DMS79 (cell line): ENCODE data around the gene DUS4L.

Experiments
- DNase-seq: peaks from one replicate; lab custom pipeline; 2025; lab: John Stamatoyannopoulos, UW

Gene DUS4L

DNA sequence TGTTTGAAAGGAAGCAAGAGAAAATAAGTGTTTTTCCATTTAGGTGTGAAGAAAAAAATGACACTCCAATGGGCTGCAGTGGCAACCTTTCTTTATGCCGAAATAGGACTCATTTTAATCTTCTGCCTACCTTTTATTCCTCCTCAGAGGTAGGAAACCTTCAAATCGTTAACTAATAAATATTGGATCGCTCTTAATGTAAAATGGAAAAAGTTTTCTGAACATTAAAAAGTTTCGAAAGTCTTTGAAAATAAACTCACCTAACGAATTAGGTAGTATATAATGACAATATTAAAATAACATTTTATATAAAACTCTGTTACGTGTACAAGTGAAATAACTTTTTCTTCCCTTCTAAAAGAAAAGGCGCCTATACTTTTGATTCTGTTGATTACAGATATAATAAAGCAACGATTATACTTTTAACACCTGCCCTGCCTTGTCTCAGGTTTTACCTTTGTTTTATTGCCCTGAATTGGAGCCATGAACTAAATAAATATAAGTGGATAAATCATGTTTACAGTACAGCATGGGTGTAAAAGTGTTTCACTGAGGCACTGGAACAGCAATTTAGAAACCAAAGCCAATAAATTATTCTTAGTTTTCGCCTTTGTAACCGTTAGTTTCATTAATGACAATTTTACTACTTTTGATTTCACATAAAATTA is 17.1 kb downstream of the DUS4L start:
- DNase-seq, result no peak

DNA sequence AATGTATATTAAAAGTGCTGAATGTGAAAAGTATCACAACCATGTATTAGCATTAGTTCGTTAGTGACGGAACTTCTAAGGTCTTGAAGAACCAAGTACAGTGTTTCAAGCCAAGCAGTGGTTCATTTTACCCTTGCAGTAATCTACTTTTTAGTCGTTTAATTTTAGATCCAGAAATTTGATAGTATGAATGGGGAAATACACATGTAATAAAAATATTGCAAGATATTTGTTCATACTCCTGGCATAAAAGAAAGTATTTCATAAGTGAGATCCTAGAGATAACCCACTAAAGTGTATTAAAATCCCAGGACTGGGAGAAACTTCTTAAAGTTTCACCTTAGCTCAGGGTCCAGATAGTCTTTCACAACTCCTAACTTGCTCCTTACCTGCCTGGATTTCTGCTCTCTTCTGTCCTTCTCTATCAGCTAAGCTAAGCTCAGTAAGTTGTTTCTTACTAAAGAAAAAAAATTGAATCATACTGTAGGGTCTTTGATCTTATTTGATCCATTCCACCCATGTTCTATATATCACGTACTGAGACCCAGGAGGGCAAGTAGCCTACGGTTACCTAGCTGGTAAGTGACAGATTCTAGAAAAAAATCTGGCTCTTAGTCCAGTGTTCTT is 17.7 kb downstream of the DUS4L start:
- no peak for DNase-seq

DNA sequence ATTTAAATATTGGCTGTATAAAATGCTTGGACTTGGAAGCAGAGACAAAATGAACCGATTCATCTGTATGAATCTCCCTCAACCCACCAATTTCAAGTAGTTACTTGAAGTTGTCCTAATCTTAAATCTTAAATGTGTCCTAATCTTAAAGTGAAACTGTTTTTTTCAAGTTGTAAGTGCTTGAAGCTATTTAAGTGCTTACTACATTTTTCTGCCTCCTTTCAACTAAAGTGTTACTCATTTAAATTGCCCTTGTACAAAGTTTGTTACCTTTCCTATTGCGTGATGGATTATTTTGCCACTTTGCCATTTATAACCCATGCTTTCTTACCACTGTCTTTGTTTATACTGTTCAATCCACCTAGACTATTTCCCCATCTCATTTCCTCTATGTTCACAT is 19.1 kb downstream of the DUS4L start:
- no peak for DNase-seq

DNA sequence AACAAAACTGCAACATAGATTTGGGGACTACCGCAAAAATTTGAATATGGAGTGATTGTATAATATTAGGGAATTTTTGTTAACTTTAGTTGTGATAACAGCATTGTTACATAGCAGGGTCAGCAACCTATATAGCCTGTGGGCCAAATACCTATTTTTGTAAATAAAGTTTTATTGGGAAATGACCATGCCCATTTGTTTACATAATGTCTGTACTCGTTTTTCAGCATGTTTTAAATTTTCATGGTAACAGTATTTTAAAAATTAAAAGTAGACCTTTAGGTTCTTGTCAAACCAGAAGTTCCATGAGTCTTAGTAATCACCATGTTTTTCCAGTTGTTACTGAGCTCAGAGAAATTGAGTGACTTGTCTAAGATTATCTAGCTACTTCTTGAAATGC is 20.9 kb downstream of the DUS4L start:
- DNase-seq, result no peak

DNA sequence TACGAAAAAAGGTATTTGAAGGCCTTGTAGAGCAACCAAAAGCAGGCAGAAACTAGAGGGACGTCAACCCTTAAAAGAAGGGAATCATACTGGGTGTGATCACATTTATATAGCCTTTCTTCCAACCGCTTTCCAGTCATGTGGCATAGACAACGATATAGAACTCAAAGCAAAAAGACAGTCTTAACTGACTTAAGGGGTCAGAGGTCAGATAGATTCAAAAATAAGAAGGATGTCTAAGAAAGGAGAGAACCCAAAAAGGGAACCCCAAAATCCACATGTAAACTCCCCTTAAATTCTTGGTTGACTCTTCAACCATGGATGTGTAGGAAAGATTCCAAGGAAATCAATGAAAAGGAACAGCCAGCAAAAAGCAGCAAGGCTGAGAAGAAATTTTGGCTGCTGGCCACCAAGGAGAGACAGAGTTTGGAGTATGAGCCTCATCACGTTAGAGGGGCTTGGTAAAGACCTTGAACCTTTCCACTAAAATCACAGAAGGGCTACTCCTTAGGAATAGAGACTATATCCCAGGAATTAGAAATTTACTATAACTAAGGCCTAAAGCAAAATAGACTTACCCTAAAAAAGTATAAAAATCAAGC is 24.9 kb downstream of the DUS4L start:
- no peak for DNase-seq

DNA sequence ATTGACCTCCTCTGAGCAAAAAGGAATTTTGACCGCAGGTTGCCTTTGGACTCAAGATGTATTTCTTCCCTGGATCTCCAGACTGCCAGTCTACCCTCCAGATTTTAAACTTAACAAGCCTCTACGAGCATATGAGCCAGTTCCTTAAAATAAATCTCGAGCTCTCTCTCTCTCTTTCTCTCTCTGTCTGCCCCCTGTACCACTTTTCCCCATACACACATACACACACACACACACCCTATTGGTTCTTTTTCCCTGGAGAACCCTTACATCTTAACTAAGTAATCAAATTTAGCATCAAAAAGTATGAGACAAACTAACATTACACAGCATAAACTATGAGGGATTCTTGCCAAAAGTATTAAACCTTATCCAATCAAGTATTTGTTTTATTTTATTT is 27.6 kb downstream of the DUS4L start:
- DNase-seq, result no peak

DNA sequence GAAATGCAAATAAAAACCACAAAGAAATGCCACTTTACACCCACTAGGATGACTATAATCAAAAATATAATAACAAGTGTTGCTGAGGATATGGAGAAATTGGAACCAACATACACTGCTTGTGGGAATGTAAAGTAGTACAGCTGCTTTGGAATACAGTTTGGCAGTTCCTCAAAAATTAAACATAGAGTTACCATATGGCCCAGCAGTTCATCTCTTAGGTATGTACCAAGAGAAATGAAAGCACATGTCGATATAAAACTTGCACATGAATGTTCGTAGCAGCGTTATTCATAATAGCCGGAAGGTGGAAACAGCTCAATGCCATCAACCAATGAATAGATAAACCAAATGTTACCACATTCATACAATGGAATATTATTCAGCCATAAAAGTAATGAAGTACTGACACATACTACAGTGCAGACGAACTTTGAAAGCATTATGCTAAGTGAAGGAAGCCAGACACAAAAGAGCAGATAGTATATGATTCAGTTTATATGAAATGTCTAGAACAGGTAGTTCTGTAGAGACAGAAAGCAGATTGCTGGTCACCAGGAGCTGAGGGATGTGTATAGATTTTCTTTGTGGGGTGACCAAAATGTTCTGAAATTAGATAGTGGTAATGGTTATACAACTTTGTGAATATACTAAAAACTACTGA is 28.7 kb downstream of the DUS4L start:
- DNase-seq, result no peak

DNA sequence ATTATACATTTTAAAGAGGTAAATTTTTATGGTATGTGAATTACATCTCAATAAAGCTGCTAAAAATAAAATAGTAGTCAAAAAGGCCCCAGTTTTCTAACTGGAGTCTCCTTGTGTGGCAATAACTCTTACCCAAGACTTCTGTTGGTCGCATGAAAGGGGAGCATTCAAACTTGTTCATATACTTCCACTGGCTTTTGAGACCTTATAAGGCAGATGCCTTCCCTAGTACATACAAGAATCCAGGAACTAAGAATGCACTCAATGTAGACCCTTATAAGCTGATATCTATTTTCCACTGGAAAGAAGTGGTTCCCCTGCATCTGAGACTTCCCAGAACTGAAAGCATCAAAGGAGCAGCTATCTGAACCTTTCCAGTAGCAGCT is 29.2 kb downstream of the DUS4L start:
- DNase-seq, result no peak

DNA sequence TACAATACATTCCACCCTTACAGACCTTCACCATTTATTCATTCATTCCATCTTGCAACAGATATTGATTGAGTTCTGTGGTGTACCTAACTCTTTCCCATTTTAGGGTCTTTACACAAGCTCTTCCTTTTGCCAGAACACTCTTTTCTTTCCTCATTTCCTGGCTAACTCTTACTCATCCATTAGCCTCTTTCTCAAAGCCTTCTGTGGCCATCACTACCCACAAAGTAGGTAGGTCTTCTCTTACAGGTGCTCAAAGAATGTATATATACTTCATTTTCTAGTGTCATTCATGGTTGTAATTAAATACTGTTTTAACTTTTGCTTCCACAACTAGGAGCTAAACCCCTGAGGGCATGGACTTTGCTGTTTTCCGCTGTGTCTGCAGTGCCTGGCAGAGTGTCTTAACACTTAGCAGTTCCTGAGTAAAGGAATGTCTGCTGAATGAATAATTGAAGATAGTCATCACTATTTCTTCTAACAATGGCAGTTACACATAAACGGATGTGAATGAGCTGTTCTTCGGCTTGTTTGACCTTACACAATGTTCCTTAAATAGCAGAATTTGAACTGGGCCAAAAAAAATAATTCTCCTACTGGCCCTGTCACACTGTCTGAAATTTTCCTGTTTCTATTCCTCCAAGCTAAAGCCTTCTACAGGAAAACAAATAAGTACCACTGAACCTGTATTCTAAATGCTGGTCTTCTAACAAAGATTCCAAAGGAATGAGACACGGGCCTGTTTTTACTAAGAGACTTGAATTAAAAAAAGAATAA is 31.4 kb downstream of the DUS4L start:
- no peak for DNase-seq

DNA sequence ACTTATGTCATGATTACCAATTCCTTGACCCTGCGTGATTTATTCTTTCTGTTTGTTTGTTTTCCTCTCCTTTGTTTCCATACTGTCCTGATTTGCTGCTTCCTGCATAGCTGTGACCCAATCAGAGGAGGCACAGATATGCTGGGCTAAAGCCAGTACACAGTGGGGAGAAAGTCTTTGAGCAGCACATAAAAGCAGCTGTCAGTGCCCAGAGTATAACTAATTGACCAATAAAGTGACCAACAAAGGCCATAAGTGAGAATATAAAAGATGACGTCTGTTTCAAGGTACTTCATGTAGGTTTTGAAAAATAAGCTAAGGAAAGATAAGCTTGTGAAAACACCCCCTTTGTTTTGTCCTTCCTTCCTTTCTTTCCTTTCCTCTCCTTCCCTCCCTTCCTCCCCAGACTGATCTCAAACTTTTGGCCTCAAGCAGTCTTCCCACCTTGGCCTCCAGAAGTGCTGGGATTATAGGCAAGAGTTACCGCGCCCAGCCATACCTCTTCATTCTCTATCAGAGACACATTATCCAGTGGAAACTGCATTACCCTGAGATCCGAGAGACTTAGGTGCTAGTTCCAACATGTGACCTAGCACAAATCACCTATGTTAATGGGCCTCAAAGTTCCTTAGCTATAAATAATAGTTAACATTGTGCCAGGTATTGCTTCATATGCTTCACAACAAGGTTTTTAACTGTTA is 33.3 kb downstream of the DUS4L start:
- no peak for DNase-seq

DNA sequence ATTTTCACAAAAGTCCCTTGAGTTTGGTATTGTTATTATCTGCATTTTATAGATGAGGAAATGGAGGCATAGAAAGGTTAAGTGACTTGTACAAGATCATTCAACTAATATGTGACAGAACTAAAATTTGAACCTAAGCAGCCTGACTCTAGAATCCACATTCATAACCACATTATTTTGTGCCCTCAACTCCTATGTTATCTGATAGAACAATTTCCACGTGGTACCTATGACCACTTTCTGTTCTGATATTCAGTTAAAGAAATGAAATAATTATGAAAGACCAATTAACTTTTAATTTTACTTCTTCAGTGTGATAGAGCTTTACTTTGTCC is 33.8 kb downstream of the DUS4L start:
- no peak for DNase-seq

DNA sequence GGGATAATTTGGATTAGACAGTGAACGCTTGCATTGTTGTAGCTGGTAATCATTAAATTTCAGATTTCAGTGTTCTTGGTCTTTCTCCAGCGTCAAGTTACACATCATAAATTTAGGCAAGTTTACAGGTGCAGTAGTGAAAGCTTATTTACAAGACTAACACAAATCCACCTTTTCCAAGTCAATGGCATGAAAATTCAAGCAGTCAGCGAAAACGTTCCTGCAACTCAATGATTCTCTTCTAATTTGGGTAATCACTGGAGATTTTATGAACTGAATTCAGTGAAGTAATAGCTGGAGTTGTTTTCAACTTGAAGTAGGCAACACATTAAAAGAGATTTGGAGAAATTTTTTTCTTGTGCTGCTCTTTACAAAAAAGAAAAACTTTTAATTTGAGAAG is 34.2 kb downstream of the DUS4L start:
- no peak for DNase-seq

DNA sequence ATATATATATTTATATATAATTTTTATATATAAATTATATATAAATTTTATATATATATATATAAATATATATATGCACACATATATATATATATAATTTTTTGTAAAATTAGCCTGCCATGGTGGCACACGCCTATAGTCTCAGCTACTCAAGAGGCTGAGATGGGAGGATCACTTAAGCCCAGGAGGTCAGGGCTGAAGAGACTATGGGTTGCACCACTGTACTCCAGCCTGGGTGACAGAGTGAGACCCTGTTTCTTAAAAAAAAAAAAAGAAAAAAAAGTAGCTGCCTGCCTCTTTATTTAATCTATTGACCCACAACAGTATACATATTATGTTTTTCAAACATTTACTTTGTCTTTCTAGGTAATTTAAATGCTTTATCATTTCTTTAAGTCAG is 35.5 kb downstream of the DUS4L start:
- no peak for DNase-seq

DNA sequence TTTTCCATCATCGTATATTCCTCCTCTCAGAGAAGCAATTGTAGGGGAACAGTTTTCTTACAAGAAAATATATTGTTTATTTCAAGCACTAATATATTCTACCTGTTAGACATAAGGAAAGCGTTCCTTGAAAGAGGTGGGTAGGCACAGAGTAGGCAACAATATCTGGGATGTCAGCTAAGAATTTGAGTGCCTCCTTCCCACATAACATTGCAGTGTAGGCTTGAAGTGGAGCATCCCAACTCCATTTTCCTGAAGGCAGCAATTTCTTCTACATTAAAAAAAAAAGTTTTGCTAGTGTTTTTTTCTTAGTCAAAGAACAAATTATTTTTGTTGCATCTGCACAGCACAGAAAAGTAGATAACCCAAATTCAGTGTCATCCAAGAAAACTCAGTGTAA is 37.0 kb downstream of the DUS4L start:
- DNase-seq, result no peak

DNA sequence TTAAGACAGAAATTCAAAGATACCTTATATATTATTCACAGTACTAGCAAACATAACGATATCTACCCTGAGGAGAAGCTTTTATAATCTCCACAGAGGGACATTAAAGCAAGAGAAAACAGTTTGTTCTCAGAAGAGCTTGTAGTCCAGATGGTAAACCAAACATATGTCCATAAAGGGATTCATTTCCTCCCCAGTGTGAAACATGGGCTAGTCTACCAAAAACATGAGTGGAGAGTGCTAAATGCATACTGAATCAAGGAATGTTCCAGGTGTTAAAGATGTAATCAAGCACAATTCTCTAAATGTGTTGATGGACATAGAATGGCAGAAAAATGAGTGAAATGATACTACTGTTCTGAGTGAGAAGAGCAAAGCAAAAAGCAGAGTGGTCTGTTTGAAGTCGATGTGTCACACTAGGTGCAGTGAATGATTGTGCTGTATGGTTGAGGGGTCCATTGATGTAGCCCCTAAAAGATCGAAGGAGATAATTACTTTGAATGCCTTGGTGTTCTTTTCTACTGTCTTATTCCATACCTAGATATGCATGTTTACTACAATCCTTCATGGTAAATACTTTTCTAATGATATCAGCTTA is 41.5 kb downstream of the DUS4L start:
- DNase-seq, result no peak

DNA sequence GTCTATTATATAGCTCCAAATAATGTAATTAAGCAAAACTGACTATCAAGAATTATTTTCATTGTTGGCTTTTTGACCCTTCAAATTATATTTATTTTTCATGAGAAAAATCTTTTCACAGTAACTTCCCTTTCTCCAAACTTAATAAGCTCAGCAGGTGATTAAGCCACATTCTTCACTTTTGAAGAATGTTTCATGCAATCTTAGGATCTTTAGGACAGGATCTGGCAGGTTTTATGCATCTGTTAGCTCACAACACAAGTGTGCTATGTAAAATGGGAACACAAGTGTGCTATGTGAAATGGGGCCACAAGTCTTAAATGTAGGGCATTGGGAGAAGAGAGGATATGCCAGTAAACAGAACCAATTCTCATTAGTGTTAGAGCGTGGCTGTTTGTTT is 42.5 kb downstream of the DUS4L start:
- no peak for DNase-seq

DNA sequence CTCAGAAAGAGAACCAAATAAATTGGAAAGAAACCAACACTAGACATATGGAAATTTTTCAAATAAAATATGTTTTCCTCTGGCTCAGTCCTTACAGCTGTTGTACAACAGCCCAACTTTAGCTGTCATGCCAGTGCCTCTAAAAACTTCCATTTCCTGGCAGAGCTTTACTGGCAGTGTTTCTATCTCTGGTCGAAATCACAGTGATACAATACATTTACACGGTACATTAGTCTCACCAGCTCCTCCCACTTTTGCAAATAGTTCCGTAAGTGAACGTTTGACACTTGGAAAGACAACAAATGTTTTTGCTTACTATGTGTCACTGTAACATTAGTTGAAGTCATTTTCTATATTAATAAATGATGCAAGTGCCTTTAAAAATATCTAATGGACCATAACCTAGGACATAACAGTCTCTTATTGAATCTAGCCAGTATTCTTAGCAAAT is 46.1 kb downstream of the DUS4L start:
- DNase-seq, result no peak

DNA sequence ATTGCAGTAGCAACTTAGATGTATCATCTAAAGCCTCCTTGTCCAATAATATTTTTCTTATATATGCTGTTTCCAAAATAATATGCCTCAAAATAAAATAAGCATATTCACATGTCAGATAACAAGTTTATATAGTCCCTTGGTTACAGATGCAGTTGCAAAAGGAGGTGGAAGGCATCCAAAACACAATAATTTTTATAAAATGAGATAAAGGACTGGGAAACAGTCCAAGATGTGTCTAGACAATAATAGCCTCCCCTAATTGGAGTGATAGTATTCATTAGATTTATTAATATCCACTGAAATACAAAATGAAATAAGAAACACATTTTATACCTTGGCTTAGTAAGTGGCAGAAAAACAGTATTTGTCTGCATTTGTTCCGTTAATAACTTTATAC is 46.6 kb downstream of the DUS4L start:
- DNase-seq, result no peak

DNA sequence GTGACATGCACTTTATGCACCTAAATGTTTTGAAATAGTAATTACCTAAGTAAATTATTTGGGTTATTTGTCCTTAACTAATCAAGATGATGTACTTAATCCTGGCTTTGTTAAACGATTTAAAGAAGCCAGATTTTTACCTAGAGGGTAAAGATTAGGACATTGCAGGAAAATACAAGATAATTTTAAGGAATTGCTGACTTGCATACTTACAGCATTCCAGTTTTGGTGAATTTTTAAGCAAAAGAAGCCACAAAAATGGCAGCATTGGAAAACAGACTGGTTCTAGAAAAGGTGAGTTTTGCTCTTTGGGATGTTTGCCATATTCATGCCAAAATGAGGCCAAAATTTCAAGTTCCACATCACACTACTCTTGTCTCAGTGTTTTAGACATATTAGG is 49.7 kb downstream of the DUS4L start:
- no peak for DNase-seq

DNA sequence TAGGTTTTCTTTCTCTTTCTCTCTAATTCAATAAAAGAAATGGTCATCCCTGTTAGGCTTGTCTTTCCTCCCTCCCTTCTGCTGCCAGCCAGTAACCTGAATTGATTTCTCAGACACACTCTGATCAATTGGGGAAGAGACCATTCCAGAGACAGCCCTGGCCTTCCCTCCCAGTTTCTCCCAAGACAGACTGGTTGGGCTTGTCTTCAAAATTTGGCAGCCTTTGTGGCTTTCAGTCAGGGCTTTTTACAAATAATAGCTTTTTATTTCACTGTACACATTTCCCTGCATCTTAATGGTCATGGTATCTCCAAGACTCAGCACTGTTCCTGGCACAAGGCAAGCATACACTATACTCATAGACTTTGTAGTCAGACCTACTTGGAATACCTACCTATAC is 50.2 kb downstream of the DUS4L start:
- DNase-seq, result no peak

DNA sequence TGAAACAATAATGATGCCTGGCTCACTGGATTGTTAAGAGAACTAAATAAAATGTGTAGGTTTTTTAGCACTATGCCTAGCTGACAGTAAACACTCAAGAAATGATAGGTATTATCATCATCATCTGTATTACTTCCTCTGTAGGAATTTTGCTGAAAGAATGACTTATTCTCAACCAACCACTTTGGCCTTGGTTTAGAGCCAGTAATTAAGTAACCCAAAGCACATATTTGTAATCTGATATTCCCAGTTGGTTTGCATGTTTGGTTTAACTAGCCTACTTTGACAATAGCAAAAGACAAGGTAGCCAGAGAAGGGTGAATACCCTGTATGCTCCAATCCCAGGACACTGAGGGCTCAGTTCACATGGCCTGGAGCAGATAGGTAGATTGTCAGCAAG is 50.7 kb downstream of the DUS4L start:
- DNase-seq, result no peak
